Stimulated activated naive CD4-positive, alpha-beta T cell treated with Interleukin-2 at 50 U/mL for 16 hours (primary cell): ENCODE measurements around the gene CCR7.

ENCODE experiments used
- DNase-seq: peaks from one replicate; lab custom pipeline; 2025; lab: John Stamatoyannopoulos, UW

The CCR7 gene, protein sequence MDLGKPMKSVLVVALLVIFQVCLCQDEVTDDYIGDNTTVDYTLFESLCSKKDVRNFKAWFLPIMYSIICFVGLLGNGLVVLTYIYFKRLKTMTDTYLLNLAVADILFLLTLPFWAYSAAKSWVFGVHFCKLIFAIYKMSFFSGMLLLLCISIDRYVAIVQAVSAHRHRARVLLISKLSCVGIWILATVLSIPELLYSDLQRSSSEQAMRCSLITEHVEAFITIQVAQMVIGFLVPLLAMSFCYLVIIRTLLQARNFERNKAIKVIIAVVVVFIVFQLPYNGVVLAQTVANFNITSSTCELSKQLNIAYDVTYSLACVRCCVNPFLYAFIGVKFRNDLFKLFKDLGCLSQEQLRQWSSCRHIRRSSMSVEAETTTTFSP

GRCh38 chr17:40564883-40565768 is at the start of gene CCR7:
TSS of gene CCR7 (minus strand) at chr17:40565472. CDS start at chr17:40565409, 63 bp downstream.
- DNase-seq = peak; percentile 81

- DNase-seq = no peak
Measured at GRCh38 chr17:40614431-40615067, 49.3 kb upstream of the CCR7 start.

GRCh38 chr17:40613467-40614154 is 48.3 kb upstream of the CCR7 start:
- DNase-seq = no peak

DNA sequence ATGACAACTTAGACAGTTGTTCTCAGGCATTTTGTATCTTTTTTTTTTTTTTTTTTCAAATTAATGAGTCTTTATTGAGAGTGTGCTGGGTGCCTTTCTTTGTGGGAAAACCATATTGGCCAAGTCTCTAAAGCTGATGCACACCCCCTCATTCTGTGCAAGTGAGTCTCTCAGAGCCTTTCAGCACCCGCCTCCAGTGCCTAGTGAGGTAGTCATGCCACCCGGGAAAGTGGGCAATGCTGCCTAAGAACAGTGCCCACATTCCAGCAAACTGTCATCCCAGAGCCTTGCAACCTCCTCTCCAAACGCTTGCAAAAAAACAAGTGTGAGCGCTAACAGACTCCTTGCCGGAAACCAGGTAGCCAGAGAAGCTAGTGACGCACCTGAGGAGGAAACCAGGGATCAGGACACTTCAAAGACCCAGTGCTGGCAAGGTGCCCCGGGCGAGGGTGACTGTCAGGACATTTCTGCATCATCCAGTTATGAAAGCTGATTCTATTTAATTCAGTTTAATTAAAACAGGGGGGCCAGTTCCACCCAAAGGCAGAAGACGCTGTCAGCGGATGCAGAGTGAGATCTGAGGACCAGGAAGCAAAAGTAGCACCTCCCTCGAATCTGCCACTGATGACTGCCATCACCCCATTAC is 47.5 kb upstream of the CCR7 start:
- peak; percentile 60 for DNase-seq

DNA sequence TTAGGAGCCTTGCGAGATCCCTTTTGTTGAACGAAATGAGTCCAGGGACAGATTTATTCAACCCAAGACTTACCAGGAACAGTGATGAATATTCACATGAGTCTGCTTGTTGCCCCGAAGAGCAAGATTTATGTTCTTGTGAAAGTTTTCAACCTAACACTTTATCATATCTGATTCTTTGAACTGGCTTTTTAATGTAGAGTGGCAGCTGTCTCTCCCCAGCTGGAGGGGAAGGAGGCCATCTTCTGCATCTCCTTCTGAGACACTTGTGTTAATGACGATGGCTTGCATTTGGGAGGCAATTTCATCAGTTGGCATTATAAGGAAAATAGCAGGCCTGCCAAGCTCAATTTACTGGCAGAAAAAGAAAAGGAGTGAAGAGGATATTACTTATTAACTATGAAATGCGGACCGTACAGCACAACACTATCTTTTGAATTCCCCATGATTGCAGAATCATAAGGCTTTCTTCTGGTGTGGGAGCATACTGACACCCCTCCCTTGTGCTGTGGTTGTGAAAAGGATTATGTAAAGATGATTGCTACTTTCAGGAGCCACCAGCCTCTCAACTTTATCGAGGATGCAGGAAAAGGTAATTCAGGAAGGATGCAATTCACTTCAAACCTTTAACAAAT is 46.7 kb upstream of the CCR7 start:
- no peak for DNase-seq

DNA sequence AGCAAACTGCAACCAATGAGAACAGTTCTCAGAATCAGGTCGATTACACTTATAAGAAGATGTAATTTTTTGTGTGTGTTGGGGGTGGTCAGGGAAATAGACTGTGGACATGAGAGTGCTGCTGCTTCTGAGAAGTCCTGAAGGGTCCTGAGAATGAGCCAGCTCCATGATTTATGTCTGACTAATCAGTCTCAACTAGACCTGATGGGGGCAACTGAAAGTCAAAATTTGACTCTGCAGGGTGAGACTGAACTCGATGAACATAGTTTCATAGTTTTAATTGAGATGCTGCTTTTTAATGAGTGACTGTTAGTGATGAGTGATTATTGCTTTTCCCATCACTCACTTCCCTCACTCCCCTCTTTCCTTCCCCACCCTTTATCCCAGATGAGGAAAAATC is 45.1 kb upstream of the CCR7 start:
- peak; percentile 8 for DNase-seq

DNA sequence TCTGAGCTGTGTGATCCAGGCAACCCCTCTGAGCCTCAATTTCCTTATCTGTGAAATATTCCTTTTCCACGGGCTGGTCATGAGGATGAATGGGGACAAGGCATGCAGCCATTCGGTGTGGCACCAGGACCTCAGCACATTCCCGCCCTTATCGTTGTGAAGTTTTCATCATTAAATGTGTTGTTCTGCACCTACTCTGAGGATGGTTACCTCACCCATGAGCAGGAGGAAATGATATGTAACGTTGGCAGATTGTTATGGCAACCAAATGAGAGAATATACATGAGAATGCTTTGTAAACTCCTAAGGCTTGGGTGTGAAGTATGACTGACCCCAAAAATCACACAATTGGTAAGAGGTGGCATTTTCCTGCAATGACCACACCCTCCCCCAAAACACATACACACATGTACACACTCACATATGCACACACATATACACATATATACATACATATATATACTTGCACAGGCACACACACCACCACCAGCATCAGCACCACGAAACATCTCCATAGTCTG is 42.8 kb upstream of the CCR7 start:
- DNase-seq = peak; percentile 10

DNA sequence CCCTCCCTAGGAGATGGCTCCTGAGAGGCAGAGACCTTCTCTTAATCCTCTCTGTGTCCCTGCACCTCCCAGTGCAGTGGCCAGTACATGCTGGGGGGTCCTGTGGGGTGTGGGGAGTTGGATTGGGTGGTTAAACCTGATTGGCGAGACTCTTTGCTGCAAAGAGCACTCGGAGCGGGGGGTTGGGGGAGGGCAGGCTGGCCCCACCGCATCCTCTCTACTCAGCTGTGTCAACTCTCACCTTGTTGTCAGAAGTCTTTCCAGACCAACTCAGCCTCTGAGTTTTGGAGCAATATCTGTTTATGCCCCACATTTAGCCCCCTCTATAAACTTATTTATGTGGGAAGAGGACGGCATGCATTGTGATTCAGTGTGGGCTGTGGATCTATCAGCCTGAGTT is 42.4 kb upstream of the CCR7 start:
- DNase-seq = peak; percentile 30

DNA sequence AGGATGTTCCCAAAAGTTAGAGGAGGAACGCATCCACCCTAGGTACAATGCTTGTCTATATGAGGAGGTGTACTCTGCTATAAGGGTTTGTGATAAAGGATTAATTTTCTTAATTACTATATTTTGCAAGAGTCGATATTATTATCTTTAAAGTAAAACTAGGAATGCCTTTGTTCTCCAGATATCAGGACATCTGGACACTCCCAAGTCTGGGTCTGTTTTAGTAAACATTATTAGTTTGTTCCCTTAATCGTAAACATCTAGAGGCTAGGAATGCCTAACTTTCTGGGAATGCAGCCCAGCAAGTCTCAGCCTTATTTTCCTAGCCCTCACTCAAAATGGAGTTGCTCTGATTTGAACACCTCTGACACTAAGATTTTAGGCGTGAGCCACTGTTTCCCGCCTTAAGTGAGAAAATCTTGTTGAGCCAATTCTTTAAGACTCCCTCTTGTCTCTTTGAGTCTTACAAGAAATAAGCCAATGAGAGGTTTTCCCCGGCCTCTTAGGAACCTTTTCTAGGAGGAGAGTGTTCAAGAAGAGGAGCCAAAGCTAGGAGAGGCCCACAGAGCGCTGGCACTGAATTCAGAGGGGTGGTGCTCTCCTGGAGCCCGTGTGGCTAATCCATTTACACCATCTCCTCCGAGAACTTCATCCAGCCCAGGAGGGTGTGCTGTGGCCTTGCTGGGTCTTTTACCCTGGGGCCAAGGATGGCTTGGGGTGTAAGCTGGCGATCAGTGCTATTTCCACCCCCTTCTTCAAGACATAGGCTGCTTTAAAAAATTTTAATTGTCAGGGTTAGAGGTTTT is 41.5 kb upstream of the CCR7 start:
- DNase-seq = no peak

DNA sequence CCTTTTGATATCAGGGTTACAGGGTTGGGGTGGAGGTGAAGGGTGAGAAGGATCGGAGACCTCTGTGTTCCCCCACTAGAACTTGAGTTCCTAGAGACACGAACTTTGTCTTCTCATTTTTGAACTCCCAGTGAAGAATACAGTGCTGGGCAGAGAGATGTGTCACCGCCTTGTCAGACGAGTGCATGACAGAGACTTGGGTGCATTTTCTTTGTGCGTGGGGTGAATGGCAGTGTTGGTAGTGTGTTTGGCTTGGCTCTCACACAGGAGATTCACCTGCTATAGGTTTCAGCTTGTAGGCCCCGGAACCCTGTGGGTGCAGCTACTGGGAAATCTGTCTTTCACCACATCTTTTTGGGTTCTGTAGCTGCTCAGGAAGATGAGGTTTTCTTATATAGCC is 40.0 kb upstream of the CCR7 start:
- peak; percentile 82 for DNase-seq

DNA sequence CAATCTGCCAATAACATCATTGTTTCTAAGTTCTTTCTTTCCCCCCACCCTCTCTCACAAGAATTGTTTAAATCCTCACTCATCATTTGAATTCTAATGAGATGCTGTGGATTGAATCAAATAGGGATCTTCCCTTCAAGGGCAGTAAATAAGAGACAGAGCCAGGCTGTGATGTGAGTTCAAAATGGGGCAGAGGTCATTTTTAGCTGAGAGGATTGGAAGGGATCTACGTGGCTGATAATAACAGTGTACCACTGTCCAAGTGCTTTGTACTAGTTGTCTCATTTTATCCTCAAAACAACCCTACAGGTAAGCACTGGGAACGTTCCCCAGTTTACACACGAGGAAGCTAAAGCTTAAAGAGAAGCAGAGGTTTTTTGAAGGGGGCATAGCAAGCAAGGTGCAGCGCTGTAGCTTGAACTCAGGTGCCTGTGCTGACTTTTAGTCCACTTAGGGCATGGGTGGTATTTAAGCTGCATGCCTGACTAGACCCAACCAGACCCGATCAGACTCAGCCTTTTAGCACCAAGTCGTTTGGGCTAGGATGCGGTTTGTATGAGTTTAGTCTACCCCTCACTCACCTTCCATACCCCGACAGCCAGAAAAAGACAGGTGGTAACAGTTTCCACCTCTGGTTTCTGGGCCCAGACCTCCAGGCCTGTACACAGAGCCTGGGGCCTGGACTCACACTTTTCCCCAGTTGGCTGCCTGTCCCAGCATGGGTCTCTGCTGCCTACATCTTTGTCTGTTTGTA is 39.2 kb upstream of the CCR7 start:
- no peak for DNase-seq

GRCh38 chr17:40602445-40603443 is 37.5 kb upstream of the CCR7 start:
- peak; percentile 82 for DNase-seq

GRCh38 chr17:40600486-40601046 is 35.3 kb upstream of the CCR7 start:
- DNase-seq = no peak

GRCh38 chr17:40599468-40599763 is 34.1 kb upstream of the CCR7 start:
- DNase-seq = no peak

DNA sequence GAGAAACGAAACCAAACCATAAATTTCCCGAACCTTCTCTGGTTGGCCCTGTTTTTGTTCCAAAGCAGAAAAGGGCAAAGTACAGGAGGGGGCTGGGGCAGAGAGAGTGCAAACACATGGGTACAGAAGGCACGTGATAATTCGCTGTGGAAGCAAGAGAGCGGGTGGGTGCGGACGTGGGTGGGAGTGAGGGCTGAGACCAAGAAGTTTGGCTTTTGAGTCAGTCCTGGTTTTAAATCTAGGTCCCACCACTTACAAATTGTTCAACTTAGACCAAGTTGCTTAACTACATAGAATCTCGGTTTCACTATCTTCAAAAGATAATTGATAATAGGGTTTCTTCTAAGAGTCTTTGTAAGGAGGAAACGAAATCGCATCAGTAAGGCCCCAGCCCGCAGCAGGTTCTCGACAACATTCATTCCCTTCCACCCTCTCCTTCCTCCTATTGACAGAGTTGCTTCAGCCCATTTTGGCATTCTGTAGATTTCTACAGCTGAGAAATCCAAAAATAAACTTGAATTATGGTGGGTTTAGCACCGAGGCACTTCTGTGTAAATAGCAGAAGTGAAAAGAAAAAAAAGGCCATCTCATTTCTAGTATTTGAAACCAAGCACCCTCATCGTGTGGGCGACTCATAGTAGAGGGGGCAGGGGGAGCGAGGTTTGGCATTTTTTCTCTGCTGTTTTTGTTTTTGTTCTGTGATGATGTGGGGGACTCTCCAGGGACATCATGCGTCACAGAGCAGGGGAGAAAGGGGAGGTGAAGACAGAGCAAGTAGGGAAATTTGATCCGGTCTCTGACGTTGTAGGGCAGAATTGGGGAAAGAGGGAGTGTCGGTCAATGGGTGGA is 33.6 kb upstream of the CCR7 start:
- peak; percentile 90 for DNase-seq

- DNase-seq = no peak
Measured at GRCh38 chr17:40598301-40598618, 33.0 kb upstream of the CCR7 start.
